Measurements from ENCODE around the gene CDC14B.
"Not testable (repeated sequence)": the region's sequence is repeated elsewhere in the genome, so short reads cannot be mapped to it uniquely, and the experiment has no call there.

Gene CDC14B

GRCh38 chr9:96633579-96633978 lies 13.9 kb upstream of the CDC14B start:
- not testable (repeated sequence) for DNase-seq (ENCODE audit: extremely low spot score, insufficient read length, low read depth); FAIRE-seq

- DNase-seq (ENCODE audit: extremely low spot score, insufficient read length, low read depth) (no peak), FAIRE-seq (no peak)
These were observed 7.3 kb upstream of the CDC14B start for GRCh38 chr9:96626912-96627311.

GRCh38 chr9:96621618-96622017 lies 2.0 kb upstream of the CDC14B start:
- DNase-seq (ENCODE audit: extremely low spot score, insufficient read length, low read depth) (no peak), FAIRE-seq (no peak)

GRCh38 chr9:96620832-96621269 lies 1.2 kb upstream of the CDC14B start:
- DNase-seq (ENCODE audit: extremely low spot score, insufficient read length, low read depth), result no peak
- no peak for FAIRE-seq

- DNase-seq (ENCODE audit: extremely low spot score, insufficient read length, low read depth), result no peak
- no peak for FAIRE-seq
These were observed 505 bp upstream of the CDC14B start for GRCh38 chr9:96620181-96620514.

GRCh38 chr9:96619124-96619465 lies 548 bp downstream of the CDC14B start:
- FAIRE-seq, result no peak
- no peak for DNase-seq (ENCODE audit: extremely low spot score, insufficient read length, low read depth)

GRCh38 chr9:96618209-96619123 lies 1.2 kb downstream of the CDC14B start:
- FAIRE-seq (no peak), DNase-seq (ENCODE audit: extremely low spot score, insufficient read length, low read depth) (no peak)

- FAIRE-seq, result no peak
These were observed 2.0 kb downstream of the CDC14B start for GRCh38 chr9:96617439-96618185.

GRCh38 chr9:96616817-96617438 lies 2.7 kb downstream of the CDC14B start:
- FAIRE-seq, result no peak
- DNase-seq (ENCODE audit: extremely low spot score, insufficient read length, low read depth), result no peak

More at GRCh38 chr9:96617439-96618185, 2.0 kb downstream of the CDC14B start:
- no peak for DNase-seq (ENCODE audit: extremely low spot score, insufficient read length, low read depth)

GRCh38 chr9:96615411-96615810 lies 4.2 kb downstream of the CDC14B start:
- DNase-seq (ENCODE audit: extremely low spot score, insufficient read length, low read depth), result no peak
- FAIRE-seq, result no peak

GRCh38 chr9:96614664-96615063 lies 5.0 kb downstream of the CDC14B start:
- FAIRE-seq; DNase-seq (ENCODE audit: extremely low spot score, insufficient read length, low read depth): not testable (repeated sequence)

GRCh38 chr9:96612966-96613589 lies 6.6 kb downstream of the CDC14B start:
- no peak for DNase-seq (ENCODE audit: extremely low spot score, insufficient read length, low read depth)
- no peak for FAIRE-seq

GRCh38 chr9:96612105-96612965 lies 7.3 kb downstream of the CDC14B start:
- FAIRE-seq (no peak), DNase-seq (ENCODE audit: extremely low spot score, insufficient read length, low read depth) (no peak)

- FAIRE-seq (no peak), DNase-seq (ENCODE audit: extremely low spot score, insufficient read length, low read depth) (no peak)
These were observed 8.3 kb downstream of the CDC14B start for GRCh38 chr9:96611302-96611701.

GRCh38 chr9:96609732-96610131 lies 9.9 kb downstream of the CDC14B start:
- DNase-seq (ENCODE audit: extremely low spot score, insufficient read length, low read depth) (no peak), FAIRE-seq (no peak)

- no peak for FAIRE-seq
- DNase-seq (ENCODE audit: extremely low spot score, insufficient read length, low read depth), result no peak
These were observed 11.7 kb downstream of the CDC14B start for GRCh38 chr9:96607971-96608370.

GRCh38 chr9:96605328-96605727 lies 14.3 kb downstream of the CDC14B start:
- FAIRE-seq, result no peak
- no peak for DNase-seq (ENCODE audit: extremely low spot score, insufficient read length, low read depth)

GRCh38 chr9:96604004-96604319 lies 15.7 kb downstream of the CDC14B start:
- DNase-seq (ENCODE audit: extremely low spot score, insufficient read length, low read depth), result no peak
- FAIRE-seq, result no peak

- DNase-seq (ENCODE audit: extremely low spot score, insufficient read length, low read depth) (no peak), FAIRE-seq (no peak)
These were observed 16.2 kb downstream of the CDC14B start for GRCh38 chr9:96603305-96604003.

Data from GM18507 (cell line).